OCI-LY7 (cell line): ENCODE data around the gene GOLT1A.

Source experiments
- CTCF ChIP-seq: fragments of 200-600 bp; sonication (generic); conservative IDR thresholded peaks from 2 replicates; pipeline ENCODE4 v1.5.1; 2014; ENCODE audit warnings: mild to moderate bottlenecking, antibody characterized with exemption, low read length, moderate library complexity, mixed read lengths
- EZH2phosphoT487 ChIP-seq: fragments of 200-600 bp; sonication (generic); IDR thresholded peaks from 2 replicates; pipeline ENCODE4 v1.6.1; 2018; ENCODE audit warnings: low read depth, borderline replicate concordance, mild to moderate bottlenecking, mixed run types, antibody characterized with exemption, low read length, moderate library complexity, mixed read lengths

GRCh38 chr1:204250428-204251030, 36.7 kb upstream of the GOLT1A start:
- TF ChIP-seq CTCF (no peak), EZH2phosphoT487 (no peak)
